ENCODE data around the gene COPS9.

DNA sequence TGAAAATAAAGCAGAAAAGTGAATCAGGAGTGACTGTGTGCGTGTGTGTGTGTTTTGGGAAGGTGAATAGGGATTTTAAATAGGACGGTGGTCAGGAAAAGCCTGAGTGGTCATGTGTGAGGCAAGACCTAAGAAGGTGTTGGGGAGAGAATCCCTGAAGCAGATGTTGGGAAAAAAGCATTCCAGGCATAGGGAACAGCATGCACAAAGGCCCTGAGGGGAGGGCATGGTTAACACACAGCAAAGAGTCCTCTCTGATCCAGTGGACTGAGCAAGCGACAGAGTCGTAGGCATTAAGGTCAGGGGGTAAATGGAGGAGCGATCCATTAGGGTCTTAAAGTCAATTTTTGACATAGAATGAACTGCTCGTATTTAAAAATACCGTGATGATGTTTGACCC, 38.4 kb upstream of the COPS9 start:
- TF ChIP-seq, protein P1, sequence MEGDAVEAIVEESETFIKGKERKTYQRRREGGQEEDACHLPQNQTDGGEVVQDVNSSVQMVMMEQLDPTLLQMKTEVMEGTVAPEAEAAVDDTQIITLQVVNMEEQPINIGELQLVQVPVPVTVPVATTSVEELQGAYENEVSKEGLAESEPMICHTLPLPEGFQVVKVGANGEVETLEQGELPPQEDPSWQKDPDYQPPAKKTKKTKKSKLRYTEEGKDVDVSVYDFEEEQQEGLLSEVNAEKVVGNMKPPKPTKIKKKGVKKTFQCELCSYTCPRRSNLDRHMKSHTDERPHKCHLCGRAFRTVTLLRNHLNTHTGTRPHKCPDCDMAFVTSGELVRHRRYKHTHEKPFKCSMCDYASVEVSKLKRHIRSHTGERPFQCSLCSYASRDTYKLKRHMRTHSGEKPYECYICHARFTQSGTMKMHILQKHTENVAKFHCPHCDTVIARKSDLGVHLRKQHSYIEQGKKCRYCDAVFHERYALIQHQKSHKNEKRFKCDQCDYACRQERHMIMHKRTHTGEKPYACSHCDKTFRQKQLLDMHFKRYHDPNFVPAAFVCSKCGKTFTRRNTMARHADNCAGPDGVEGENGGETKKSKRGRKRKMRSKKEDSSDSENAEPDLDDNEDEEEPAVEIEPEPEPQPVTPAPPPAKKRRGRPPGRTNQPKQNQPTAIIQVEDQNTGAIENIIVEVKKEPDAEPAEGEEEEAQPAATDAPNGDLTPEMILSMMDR (conservative IDR thresholded peaks at IDR 0.05): no peak
- no peak for TF ChIP-seq EZH2 (IDR thresholded peaks at IDR 0.05; ENCODE audit: low read depth)
